Measurements from ENCODE around the gene TMEM114. TPM values are rescaled to one million over a fixed set of nuclear protein-coding genes. Genes with fewer than 3 reads are reported as not detected.

TMEM114 gene
- total RNA-seq, 3 donors from 2014 or later = not detected

DNA sequence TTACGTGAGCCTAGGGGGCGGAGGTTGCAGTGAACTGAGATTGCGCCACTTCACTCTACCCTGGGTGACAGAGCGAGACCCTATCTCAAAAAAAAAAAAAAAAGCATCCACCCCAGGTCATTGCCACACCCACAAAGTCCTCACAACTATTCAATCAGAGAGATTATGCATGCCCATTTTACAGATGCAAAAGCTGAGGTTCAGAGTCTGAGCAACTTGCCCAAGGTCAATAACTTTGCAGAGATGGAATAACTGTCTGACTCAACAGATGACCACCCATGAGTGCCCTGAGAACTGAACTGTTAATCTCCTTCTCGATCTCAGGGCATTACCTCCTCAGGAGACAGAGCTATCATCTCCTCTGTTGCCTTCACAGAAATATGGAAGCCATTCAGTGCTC is 5.5 kb upstream of the TMEM114 start:
- Histone ChIP-seq H3K27me3 (peaks cover 0 to 12% of the 10 kb centered on the region in 2 donors), H3K27ac (no peak overlapping the region), H3K4me3 (no peak overlapping the region), H3K4me1 (no peaks in the 10 kb centered on the region), H3K9me3 (peaks cover 0 to 13% of the 10 kb centered on the region in 2 donors), H3K36me3 (no peaks in the 10 kb centered on the region)
- DNase-seq (ENCODE audit: low spot score in 2 of 2) = no peak
- intact Hi-C loops (cut with DNase I; ENCODE audit: low total_unique reads) = no loop called here
- TF ChIP-seq POLR2AphosphoS5 (IDR thresholded peaks at IDR 0.05) (no peak), POLR2A (IDR thresholded peaks at IDR 0.05) (no peak)
- TF ChIP-seq, protein P1, sequence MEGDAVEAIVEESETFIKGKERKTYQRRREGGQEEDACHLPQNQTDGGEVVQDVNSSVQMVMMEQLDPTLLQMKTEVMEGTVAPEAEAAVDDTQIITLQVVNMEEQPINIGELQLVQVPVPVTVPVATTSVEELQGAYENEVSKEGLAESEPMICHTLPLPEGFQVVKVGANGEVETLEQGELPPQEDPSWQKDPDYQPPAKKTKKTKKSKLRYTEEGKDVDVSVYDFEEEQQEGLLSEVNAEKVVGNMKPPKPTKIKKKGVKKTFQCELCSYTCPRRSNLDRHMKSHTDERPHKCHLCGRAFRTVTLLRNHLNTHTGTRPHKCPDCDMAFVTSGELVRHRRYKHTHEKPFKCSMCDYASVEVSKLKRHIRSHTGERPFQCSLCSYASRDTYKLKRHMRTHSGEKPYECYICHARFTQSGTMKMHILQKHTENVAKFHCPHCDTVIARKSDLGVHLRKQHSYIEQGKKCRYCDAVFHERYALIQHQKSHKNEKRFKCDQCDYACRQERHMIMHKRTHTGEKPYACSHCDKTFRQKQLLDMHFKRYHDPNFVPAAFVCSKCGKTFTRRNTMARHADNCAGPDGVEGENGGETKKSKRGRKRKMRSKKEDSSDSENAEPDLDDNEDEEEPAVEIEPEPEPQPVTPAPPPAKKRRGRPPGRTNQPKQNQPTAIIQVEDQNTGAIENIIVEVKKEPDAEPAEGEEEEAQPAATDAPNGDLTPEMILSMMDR (IDR thresholded peaks at IDR 0.05) = no peak

DNA sequence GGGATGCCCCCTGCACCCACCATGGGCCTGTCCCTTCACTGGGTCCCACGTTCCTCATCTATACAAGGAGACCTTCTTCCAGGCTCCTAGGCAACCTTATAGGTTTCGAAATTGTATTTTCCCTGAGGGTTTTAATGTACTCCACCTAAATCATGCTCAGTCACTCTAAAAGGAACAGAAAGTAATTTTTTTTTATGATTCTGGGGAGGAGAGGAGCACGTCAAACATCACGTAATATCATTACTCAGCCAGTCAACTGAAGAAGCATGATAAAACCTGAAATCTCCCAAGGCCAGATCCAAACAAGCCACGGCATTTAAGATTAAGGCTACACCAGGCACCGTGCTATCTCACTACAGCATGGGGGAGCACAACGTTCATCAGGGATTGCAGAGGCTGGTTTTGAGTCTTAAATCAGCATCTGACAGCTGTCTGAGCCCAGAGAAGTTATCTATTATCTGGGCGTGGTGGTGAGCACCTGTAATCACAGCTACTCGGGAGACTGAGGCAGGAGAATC is 3.9 kb upstream of the TMEM114 start:
- H3K36me3 ChIP-seq = no peaks in the 10 kb centered on the region
- no peak overlapping the region for H3K27ac ChIP-seq
- peaks cover 0 to 13% of the 10 kb centered on the region in 2 donors for H3K9me3 ChIP-seq
- DNase-seq (ENCODE audit: low spot score in 2 of 2) = no peak
- peaks cover 6 to 27% of the 10 kb centered on the region in 2 donors for H3K27me3 ChIP-seq
- no peak for TF ChIP-seq POLR2AphosphoS5 (IDR thresholded peaks at IDR 0.05)
- TF ChIP-seq, protein P1 (IDR thresholded peaks at IDR 0.05) = no peak
- TF ChIP-seq POLR2A (IDR thresholded peaks at IDR 0.05) = no peak
- intact Hi-C loops (cut with DNase I; ENCODE audit: low total_unique reads) = no loop called here
- peaks cover 0 to 5% of the 10 kb centered on the region in 2 donors for H3K4me1 ChIP-seq
- H3K4me3 ChIP-seq = no peak overlapping the region

DNA sequence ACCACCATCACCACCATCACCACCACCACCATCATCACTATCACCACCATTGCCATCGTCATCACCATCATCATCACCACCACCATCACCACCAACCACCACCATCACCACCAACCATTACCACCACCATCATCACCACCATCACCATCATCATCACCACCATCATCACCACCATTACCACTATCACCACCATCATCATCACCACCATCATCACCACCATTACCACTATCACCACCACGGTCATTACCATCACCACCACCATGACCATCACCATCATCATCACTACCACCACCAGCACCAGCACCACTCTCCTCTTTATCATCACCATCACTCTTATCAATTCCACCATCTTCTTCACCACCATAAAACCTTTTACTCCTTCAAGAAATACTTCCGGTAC is 1.1 kb upstream of the TMEM114 start:
- intact Hi-C loops (cut with DNase I; ENCODE audit: low total_unique reads) = no loop called here
- TF ChIP-seq POLR2A (IDR thresholded peaks at IDR 0.05) (no peak), POLR2AphosphoS5 (IDR thresholded peaks at IDR 0.05) (no peak)
- TF ChIP-seq, protein P1 (IDR thresholded peaks at IDR 0.05) = no peak
- no peak for DNase-seq (ENCODE audit: low spot score in 2 of 2)

DNA sequence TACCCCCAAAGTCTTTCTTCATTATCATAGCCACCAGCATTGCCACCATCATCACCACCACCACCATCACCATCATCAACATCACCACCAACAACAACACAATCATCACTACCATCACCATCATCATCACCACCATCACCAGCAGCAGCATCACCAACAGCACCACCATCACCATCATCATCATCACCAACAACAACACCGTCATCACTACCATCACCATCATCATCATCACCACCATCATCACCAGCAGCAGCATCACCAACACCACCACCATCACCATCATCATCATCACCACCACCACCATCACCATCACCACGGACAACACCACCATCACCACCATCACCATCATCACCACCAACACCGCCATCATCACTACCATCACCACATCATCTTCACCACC is 500 bp upstream of the TMEM114 start:
- Histone ChIP-seq H3K27ac (no peak overlapping the region), H3K4me3 (no peak overlapping the region), H3K4me1 (peaks cover 0 to 7% of the 10 kb centered on the region in 2 donors), H3K36me3 (no peaks in the 10 kb centered on the region), H3K27me3 (peaks cover 7 to 46% of the 10 kb centered on the region in 2 donors), H3K9me3 (no peaks in the 10 kb centered on the region)
- intact Hi-C loops (cut with DNase I; ENCODE audit: low total_unique reads) = no loop called here
- no peak for DNase-seq (ENCODE audit: low spot score in 2 of 2)
- no peak for TF ChIP-seq POLR2AphosphoS5 (IDR thresholded peaks at IDR 0.05)
- no peak for TF ChIP-seq POLR2A (IDR thresholded peaks at IDR 0.05)
- TF ChIP-seq, protein P1 (IDR thresholded peaks at IDR 0.05) = no peak

More for the DNA sequence above, 1.1 kb upstream of the TMEM114 start:
- Histone ChIP-seq H3K9me3 (peaks cover 0 to 6% of the 10 kb centered on the region in 2 donors), H3K4me3 (no peak overlapping the region), H3K27me3 (peaks cover 7 to 46% of the 10 kb centered on the region in 2 donors), H3K4me1 (peaks cover 0 to 7% of the 10 kb centered on the region in 2 donors), H3K27ac (no peak overlapping the region), H3K36me3 (no peaks in the 10 kb centered on the region)

DNA sequence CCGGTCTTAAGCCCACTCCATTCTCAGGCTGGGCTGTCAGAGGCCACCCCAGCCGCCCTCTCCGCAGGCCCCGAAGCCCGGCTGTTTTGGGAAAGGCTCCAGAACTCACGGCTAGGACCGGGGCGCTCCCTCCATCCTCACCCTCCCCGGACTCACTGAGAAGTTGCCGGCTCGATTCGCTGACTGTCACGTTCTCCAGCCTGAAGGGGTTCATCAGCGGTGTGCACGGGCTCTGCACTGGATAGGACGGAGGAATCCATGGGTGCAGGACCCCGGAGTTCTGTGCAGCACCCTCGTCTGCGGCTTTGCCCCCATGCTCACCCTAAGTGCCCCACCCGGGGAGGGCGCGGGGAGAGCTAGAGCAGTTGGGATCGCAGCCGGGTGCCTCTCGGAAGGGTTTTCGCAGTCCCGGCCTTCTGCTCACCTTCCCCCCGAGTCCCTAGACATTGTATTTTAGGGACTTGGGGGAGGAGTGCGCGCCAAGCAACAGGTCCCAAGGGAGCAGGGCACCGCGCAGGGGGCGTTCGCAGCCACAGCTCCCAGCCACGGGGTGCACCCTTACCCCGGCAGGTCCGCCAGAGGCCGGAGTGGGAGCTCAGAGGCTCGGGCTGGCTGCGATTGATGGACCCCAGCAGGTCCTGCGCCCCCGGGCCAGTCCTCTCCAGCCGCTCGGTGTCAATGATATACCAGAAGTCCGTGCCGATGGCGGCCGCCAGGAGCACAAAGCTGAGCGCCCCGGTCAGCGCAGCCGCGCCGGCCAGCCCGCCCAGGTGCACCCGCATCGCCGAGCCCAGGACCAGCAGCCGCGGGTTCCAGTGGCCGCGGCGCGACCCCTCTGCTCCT is 1.0 kb downstream of the TMEM114 start:
- intact Hi-C loops (cut with DNase I; ENCODE audit: low total_unique reads) = no loop called here
- TF ChIP-seq, protein P1 (IDR thresholded peaks at IDR 0.05) = no peak
- no peak for TF ChIP-seq POLR2AphosphoS5 (IDR thresholded peaks at IDR 0.05)
- TF ChIP-seq POLR2A (IDR thresholded peaks at IDR 0.05) = no peak
- Histone ChIP-seq H3K27ac (no peak overlapping the region), H3K9me3 (no peaks in the 10 kb centered on the region), H3K4me1 (peaks cover 0 to 7% of the 10 kb centered on the region in 2 donors), H3K27me3 (peaks cover 7 to 46% of the 10 kb centered on the region in 2 donors), H3K36me3 (no peaks in the 10 kb centered on the region), H3K4me3 (peak overlapping the region in 2 of 3 donors; percentile 21 to 47)
- no peak for DNase-seq (ENCODE audit: low spot score in 2 of 2)
